ENCODE results near the gene ARIH2.
"Not testable (repeated sequence)": the region's sequence is repeated elsewhere in the genome, so short reads cannot be mapped to it uniquely, and the experiment has no call there.

The ARIH2 gene

DNA sequence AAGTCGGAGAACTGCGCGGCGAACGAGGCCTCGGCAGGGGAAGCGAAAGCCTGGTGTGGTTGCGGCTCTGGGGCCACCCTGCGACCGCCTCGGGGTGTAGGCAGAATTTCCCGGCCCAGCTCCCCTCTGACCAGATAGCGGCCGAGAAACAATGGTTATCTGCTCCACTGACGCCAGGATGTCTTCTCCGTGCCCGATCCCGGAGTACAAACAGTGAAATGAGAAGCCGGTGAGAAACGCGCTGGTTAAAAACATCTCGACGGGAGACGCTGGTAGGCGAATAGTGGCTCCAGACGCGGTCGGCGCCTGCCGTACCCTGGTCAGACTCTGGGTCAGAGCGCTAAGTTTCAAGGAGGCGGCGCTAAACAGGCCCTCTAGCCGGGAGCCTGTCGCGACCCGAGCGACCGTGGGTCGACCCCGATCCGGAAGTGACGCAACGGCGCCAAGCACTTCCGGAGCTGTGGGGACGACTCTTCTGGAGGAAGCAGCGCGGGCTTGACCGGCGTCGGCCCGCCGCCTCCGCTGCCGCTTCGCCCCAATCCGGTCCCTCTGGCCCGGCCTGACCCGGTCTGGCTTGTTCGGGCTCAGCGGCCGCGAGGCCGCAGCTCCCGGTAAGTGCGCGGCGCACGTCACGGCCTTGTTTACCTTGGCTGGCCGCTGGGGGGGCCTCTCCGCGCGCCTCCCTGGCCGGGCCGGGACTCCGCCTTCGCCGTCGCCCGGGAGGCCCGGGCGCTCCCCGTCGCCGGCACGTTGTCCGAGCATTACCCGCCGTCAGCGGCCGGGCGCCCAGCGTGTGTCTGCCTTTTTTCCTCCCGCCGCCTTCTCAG, at the start of gene ARIH2:
Gene ARIH2, plus strand, starts transcription at position 455 of the 827 bp plus-strand sequence. CDS start 8,717 bp downstream, outside the sequence.
- peak; percentile 92 for DNase-seq

- DNase-seq, result no peak
These were observed 41.0 kb upstream of the ARIH2 start for GRCh38 chr3:48877671-48878070.

DNA sequence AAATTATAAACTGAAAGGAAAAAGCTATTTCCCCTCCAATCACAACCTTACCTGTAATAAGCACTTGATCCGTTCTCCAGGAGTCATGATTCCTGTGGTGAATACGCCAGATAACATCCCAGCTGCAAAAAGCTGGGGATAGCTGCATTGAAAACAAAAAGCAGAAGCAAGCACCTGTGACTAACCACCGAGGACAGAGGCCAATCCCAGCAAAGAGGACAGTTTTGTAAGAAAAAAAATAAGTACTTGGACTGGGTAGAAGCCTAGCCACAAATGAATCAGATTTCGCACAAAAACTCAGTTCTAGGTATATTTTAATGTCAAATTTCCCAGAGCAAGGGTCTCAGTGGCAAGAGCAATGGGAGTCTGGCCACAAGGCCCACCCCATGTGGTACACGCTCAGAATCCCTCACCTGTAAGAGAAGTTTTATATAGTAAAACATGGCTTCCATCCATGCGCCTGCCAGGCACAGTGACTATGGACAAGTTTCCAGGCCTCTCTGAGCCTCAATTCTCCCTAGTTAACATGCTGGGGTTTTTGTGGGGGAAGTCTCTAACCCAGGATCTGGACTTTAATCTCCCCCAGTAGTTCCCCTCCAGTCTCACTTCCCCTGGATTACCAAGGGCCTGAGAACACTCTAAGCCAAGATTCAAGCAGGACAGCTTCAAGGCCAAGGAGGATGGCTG, 39.2 kb upstream of the ARIH2 start:
- no peak for DNase-seq

DNA sequence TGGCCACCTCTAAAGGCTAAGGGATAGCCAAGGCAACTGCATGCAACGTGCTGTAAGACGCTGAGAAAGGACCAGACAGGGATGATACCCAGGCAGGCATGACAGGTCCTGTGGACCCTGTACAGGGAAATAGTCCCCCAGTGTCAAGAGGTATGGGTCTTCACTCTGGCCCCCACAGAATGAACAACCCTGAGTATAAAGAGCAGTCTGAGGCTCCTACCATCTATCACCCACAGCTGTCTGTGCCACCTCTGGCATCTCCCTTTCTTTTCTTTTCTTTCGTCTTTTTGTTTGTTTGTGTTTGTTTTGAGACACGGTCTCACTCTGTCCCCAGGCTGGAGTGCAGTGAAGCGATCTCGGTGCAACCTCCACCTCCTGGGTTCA, 38.7 kb upstream of the ARIH2 start:
- no peak for DNase-seq

GRCh38 chr3:48881006-48881405, 37.6 kb upstream of the ARIH2 start:
- DNase-seq, result no peak

- no peak for DNase-seq
These were observed 37.0 kb upstream of the ARIH2 start for GRCh38 chr3:48881652-48882114.

DNA sequence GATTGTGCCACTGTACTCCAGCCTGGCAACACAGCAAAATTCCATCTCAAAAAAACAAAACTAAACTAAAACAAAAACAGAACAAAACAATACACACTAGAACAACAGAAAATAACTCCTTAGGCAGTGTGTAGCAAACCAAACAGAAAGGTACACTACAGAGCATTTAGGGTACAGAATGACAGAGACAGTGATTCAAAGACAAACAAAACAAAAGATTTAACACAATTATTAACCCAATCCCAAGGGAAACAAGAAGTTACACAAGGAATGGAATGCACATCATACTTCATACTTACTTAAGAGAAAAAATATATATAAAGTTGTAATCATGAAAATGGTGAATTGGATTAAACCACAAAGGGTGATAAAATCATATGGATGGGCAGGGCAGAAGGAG, 32.9 kb upstream of the ARIH2 start:
- DNase-seq, result no peak

DNA sequence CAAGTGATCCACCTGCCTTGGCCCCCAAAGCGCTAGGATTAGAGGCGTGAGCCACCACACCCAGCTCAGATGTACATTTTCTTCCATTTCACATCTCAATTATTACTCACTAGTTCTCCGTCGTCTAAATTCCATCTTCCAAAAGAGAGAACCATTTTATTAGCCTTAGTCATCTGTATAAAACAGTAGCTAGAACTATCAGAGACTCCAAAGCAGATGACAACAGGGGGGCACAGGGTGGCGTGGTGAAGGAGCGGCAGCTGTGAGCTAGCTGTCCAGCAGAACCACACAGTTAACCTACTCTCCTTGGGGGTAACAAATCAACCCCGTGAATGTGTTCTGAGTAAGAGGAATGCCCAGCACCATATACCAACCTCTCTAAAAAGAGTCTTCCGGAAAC, 27.0 kb upstream of the ARIH2 start:
- no peak for DNase-seq

DNA sequence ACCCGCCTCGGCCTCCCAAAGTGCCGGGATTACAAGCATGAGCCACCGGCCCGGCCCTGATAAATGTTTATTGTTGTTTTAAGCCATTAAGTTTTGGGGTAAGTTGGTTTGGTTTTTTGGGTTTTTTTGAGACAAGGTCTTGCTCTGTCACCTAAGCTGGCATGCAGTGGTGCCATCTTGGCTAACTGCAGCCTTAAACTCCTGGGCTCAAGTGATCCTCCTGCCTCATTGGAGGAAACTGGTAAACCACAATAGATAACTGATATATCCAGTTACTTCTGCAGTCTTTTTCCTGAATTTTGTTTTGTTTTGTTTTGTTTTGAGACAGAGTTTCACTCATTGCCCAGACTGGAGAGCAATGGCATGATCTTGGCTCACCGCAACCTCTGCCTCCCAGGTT, 24.1 kb upstream of the ARIH2 start:
- DNase-seq, result no peak

- no peak for DNase-seq
These were observed 21.7 kb upstream of the ARIH2 start for GRCh38 chr3:48896936-48897335.

DNA sequence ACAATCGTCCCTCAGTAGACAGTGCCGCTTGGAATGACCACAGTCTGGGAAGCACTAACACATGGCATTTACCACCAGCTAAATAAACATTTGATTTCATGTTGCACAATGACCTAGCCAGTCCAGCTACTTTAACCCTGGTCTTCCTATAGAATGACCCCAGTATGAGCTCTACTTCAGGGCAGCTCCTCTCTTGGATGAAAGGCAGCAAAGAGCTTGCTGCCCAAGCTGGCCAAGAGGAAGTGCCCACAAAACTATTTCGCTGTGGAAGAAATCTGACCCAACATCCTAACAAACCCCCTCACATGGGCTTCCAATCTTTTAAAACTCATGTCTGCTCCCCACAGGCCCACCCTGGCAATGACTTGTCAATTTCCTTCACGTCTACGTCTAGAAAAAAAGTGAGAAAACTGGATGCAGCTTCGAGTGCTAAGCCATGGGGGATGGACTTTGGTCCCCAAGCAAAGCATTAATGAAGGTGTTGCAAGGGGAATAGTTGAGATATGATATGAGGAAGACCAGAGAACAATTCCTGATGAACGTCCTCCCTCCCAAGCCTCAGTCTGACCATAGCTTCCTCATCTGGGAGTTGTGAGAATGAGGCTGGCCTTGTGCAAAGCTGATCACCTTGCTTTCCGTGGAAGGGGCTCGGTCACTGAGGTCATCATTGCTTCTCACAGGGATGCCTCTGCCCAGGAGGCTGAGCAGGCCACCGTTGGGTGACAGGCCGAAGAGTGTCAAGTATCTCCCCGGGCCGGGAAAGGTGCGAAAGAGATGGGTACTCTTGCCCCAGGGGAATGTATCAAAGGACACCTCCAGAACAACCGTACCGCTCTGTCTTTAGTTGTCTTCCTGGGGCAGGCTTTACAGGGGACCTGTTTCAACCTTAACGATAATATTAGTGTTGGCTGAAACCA, 20.9 kb upstream of the ARIH2 start:
- peak; percentile 44 for DNase-seq

GRCh38 chr3:48898383-48899234, 20.0 kb upstream of the ARIH2 start, which contains the start of gene SLC25A20:
TSS of gene SLC25A20 (minus strand) at chr3:48898882. CDS start at chr3:48898794, 88 bp downstream.
- DNase-seq, result peak; percentile 94

GRCh38 chr3:48899273-48899672, 19.4 kb upstream of the ARIH2 start:
- peak; percentile 43 for DNase-seq

DNA sequence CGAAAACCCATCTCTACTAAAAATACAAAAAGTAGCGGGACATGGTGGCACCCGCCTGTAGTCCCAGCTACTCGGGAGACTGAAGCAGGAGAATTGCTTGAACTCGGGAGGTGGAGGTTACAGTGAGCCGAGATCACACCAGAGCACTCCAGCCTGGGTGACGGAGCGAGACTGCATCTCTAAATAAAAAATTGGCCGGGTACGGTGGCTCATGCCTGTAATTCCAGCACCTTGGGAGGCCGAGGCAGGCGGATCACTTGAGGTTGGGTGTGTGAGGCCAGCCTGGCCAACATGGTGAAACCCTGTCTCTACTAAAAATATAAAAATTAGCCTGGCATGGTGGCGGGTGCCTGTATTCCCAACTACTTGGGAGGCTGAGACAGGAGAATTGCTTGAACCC, 11.6 kb upstream of the ARIH2 start:
- DNase-seq, result not testable (repeated sequence)

GRCh38 chr3:48915296-48915695, 3.3 kb upstream of the ARIH2 start:
- DNase-seq, result peak; percentile 49

DNA sequence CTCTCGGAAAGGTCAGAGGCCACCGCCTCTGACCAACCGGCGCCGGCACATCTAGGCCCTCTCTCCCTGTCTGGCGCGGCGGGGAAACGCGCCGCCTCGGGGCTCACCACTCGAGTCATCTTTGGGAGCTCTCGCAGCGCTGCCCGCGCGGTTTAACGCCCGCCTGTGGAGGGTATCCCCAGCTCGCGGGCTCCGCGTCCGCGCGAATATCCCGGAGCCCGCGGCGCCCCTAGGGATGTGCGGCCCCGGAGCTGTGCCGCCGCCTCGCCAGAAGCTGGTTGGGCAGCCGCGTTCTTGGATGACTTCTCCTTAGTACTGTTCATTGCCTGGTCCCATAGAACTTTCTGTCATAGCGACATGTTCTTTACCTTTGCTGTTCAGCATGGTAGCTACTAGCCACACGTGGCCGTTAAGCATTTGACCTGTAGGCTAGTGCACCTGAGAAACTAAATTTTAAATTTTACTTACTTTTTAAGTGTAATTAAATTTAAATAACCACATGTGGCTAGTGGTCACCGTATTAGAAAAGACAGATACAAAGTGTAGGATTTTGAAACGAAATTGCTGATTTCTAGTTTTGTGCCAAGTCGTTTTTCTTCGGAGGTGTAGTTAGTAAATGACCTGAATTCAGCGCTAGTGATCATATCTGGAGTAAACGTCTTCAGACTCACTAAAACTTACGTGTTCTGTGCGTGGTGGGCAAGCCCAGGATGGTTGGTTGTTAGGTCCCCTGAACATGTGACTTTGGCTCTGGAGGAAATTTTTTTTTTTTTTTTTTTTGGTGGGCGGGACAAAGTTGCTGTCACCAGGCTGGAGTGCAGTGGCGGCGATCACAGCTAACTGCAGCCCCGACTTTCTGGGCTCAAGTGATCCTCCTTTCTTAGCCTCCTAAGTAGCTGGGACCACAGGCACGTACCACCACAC, 835 bp downstream of the ARIH2 start:
- DNase-seq, result peak; percentile 73

- peak; percentile 57 for DNase-seq
These were observed 8.1 kb downstream of the ARIH2 start for GRCh38 chr3:48926425-48927392.

- DNase-seq, result no peak
These were observed 9.3 kb downstream of the ARIH2 start for GRCh38 chr3:48927928-48928327.

DNA sequence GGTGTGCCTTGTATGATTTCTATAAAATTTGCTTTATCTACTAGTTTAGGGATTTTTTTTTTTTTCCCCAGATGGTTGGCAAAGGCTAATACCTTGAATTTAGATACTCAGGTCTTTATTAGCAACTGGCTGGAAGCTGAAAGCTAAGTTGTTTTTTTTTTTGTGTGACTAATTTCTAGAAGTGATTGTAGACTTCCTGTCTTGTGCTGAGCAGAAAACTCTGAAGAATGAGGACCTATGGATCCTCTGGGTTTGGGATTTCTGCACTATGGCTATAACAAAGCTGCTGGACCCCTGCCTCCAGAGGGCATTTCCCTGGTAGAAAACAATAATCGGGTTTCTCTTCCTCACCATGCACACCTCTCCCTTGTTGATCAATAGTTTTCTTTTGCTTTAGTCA, 10.0 kb downstream of the ARIH2 start:
- no peak for DNase-seq

All from stimulated activated CD8-positive, alpha-beta memory T cell treated with anti-CD3 and anti-CD28 coated beads, Interleukin-4, amount 100 ng/mL, for 48 hours (primary cell).